Measurements from ENCODE around the gene KCNJ11. TPM values are rescaled to one million over a fixed set of nuclear protein-coding genes. Genes with fewer than 3 reads are reported as not detected.

KCNJ11 gene
- total RNA-seq, 2 experiments from 2014 or later, result 0.10 to 0.57 TPM

- Mint-ChIP-seq H3K9me3 (peaks cover 42% of the 10 kb centered on the region), H3K36me3 (peaks cover 59% of the 10 kb centered on the region), H3K27me3 (no peaks in the 10 kb centered on the region), H3K27ac (no peak overlapping the region), H3K4me3 (no peak overlapping the region), H3K4me1 (ENCODE audit: low read depth) (no peaks in the 10 kb centered on the region)
- DNase-seq, result no peak
- intact Hi-C loops (cut with micrococcal nuclease), result no loop called here
- CTCF ChIA-PET, result interaction anchor here (1.5 kb wide), 1 partner anchor 140 kb away, joined by 3 read pairs; no protein-coding TSS in a partner anchor
- POLR2A ChIA-PET, result no interaction called here
Measured at GRCh38 chr11:17369684-17370243, 18.7 kb downstream of the KCNJ11 start.

- no peak overlapping the region for H3K4me3 Mint-ChIP-seq
- intact Hi-C loops (cut with micrococcal nuclease), result no loop called here
- DNase-seq, result no peak
- H3K27ac Mint-ChIP-seq, result no peak overlapping the region
- H3K27me3 Mint-ChIP-seq, result no peaks in the 10 kb centered on the region
- peaks cover 56% of the 10 kb centered on the region for H3K36me3 Mint-ChIP-seq
- ChIA-PET CTCF (no interaction called here), POLR2A (no interaction called here)
- no peaks in the 10 kb centered on the region for H3K4me1 Mint-ChIP-seq (ENCODE audit: low read depth)
- peaks cover 42% of the 10 kb centered on the region for H3K9me3 Mint-ChIP-seq
Measured at GRCh38 chr11:17369094-17369493, 19.4 kb downstream of the KCNJ11 start.

GRCh38 chr11:17368551-17368950 is 19.9 kb downstream of the KCNJ11 start:
- Mint-ChIP-seq H3K9me3 (peaks cover 42% of the 10 kb centered on the region), H3K27ac (no peak overlapping the region), H3K36me3 (peaks cover 54% of the 10 kb centered on the region), H3K27me3 (no peaks in the 10 kb centered on the region), H3K4me1 (ENCODE audit: low read depth) (no peaks in the 10 kb centered on the region), H3K4me3 (no peak overlapping the region)
- ChIA-PET POLR2A (no interaction called here), CTCF (no interaction called here)
- intact Hi-C loops (cut with micrococcal nuclease), result no loop called here
- no peak for DNase-seq

- ChIA-PET CTCF (interaction anchor here (0.8 to 2.0 kb wide), 5 partner anchors 12 to 161 kb away, joined by 3 to 11 read pairs (median 3); no protein-coding TSS in a partner anchor), POLR2A (no interaction called here)
- no peak overlapping the region for H3K4me3 Mint-ChIP-seq
- DNase-seq, result no peak
- intact Hi-C loops (cut with micrococcal nuclease), result no loop called here
- no peak overlapping the region for H3K27ac Mint-ChIP-seq
- peaks cover 25% of the 10 kb centered on the region for H3K9me3 Mint-ChIP-seq
- no peaks in the 10 kb centered on the region for H3K27me3 Mint-ChIP-seq
- H3K4me1 Mint-ChIP-seq (ENCODE audit: low read depth), result no peaks in the 10 kb centered on the region
- H3K36me3 Mint-ChIP-seq, result peaks cover 34% of the 10 kb centered on the region
Measured at GRCh38 chr11:17366495-17366894, 22.0 kb downstream of the KCNJ11 start.

GRCh38 chr11:17354601-17354991 is 33.9 kb downstream of the KCNJ11 start:
- ChIA-PET CTCF (interaction anchor here (0.6 to 3.4 kb wide), 11 partner anchors 10 to 173 kb away, joined by 3 to 11 read pairs (median 5); partner anchors contain the start of gene KCNJ11), POLR2A (no interaction called here)
- Mint-ChIP-seq H3K27me3 (peaks cover 16% of the 10 kb centered on the region), H3K4me1 (ENCODE audit: low read depth) (peaks cover 33% of the 10 kb centered on the region), H3K27ac (no peak overlapping the region), H3K4me3 (peak overlapping the region; percentile 2), H3K9me3 (peaks cover 2% of the 10 kb centered on the region), H3K36me3 (peaks cover 5% of the 10 kb centered on the region)
- DNase-seq, result peak; percentile 70
- intact Hi-C loops (cut with micrococcal nuclease), result loop anchor here (1.0 to 10.0 kb wide), 5 partner anchors 77 to 660 kb away; partner anchors contain the start of genes C11orf58 and SERGEF

GRCh38 chr11:17353821-17354600 is 34.4 kb downstream of the KCNJ11 start:
- intact Hi-C loops (cut with micrococcal nuclease), result loop anchor here (1.0 to 10.0 kb wide), 6 partner anchors 77 to 661 kb away; partner anchors contain the start of genes C11orf58, RPS13 and SERGEF
- Mint-ChIP-seq H3K27ac (no peak overlapping the region), H3K9me3 (peaks cover under 1% of the 10 kb centered on the region), H3K36me3 (peaks cover 2% of the 10 kb centered on the region), H3K4me1 (ENCODE audit: low read depth) (peaks cover 33% of the 10 kb centered on the region), H3K27me3 (peaks cover 16% of the 10 kb centered on the region), H3K4me3 (peak overlapping the region; percentile 79)
- no peak for DNase-seq
- POLR2A ChIA-PET, result interaction anchor here (0.6 to 1.6 kb wide), 2 partner anchors 56 to 276 kb away, joined by 3 to 4 read pairs; partner anchors contain the start of gene RPS13
- CTCF ChIA-PET, result interaction anchor here (0.6 to 3.4 kb wide), 15 partner anchors 9 to 174 kb away, joined by 3 to 15 read pairs (median 5); partner anchors contain the start of gene KCNJ11

- Mint-ChIP-seq H3K4me3 (peak overlapping the region; percentile 79), H3K27ac (no peak overlapping the region), H3K9me3 (no peaks in the 10 kb centered on the region), H3K36me3 (no peaks in the 10 kb centered on the region), H3K4me1 (ENCODE audit: low read depth) (peaks cover 33% of the 10 kb centered on the region), H3K27me3 (peaks cover 16% of the 10 kb centered on the region)
- ChIA-PET POLR2A (interaction anchor here (0.6 to 1.6 kb wide), 2 partner anchors 55 to 276 kb away, joined by 3 to 4 read pairs; partner anchors contain the start of gene RPS13), CTCF (interaction anchor here (0.6 to 3.4 kb wide), 13 partner anchors 8 to 151 kb away, joined by 3 to 15 read pairs (median 5); partner anchors contain the start of gene KCNJ11)
- intact Hi-C loops (cut with micrococcal nuclease), result loop anchor here (1.0 to 10.0 kb wide), 3 partner anchors 276 to 662 kb away; partner anchors contain the start of genes C11orf58, RPS13 and SERGEF
- DNase-seq, result peak; percentile 72
Measured at GRCh38 chr11:17352950-17353820, 35.3 kb downstream of the KCNJ11 start.

GRCh38 chr11:17351510-17352176 is 36.8 kb downstream of the KCNJ11 start, which contains the start of gene NCR3LG1:
NCR3LG1 (plus strand) TSS chr11:17351800; CDS start chr11:17351970, 170 bp downstream.
- peak within 1 kb of the TSS; percentile 79 for H3K4me3 Mint-ChIP-seq
- ChIA-PET POLR2A (interaction anchor here (0.6 kb wide), 1 partner anchor 76 kb away, joined by 4 read pairs; no protein-coding TSS in a partner anchor), CTCF (interaction anchor here (2.1 to 2.5 kb wide), 2 partner anchors 7 to 122 kb away, joined by 5 to 15 read pairs; no protein-coding TSS in a partner anchor)
- DNase-seq, result peak; percentile 66
- H3K4me1 Mint-ChIP-seq (ENCODE audit: low read depth), result peaks cover 33% of the 10 kb centered on the region
- no peaks in the 10 kb centered on the region for H3K36me3 Mint-ChIP-seq
- H3K27me3 Mint-ChIP-seq, result peaks cover 16% of the 10 kb centered on the region
- H3K27ac Mint-ChIP-seq, result peak within 1 kb of the TSS; percentile 25
- no peaks in the 10 kb centered on the region for H3K9me3 Mint-ChIP-seq
- intact Hi-C loops (cut with micrococcal nuclease), result loop anchor here (1.0 to 10.0 kb wide), 5 partner anchors 53 to 663 kb away; partner anchors contain the start of genes C11orf58 and SERGEF

GRCh38 chr11:17351172-17351509 is 37.3 kb downstream of the KCNJ11 start:
- Mint-ChIP-seq H3K4me3 (peak overlapping the region; percentile 79), H3K27ac (peak overlapping the region; percentile 25), H3K9me3 (no peaks in the 10 kb centered on the region), H3K36me3 (no peaks in the 10 kb centered on the region), H3K4me1 (ENCODE audit: low read depth) (peaks cover 33% of the 10 kb centered on the region), H3K27me3 (peaks cover 16% of the 10 kb centered on the region)
- POLR2A ChIA-PET, result interaction anchor here (0.9 kb wide), 1 partner anchor 273 kb away, joined by 3 read pairs; no protein-coding TSS in a partner anchor
- CTCF ChIA-PET, result interaction anchor here (1.1 to 1.2 kb wide), 2 partner anchors 36 to 121 kb away, joined by 3 to 6 read pairs; no protein-coding TSS in a partner anchor
- DNase-seq, result no peak
- intact Hi-C loops (cut with micrococcal nuclease), result loop anchor here (1.0 to 10.0 kb wide), 5 partner anchors 53 to 664 kb away; partner anchors contain the start of genes C11orf58 and SERGEF

GRCh38 chr11:17350455-17351171 is 37.8 kb downstream of the KCNJ11 start:
- no peaks in the 10 kb centered on the region for H3K9me3 Mint-ChIP-seq
- no peaks in the 10 kb centered on the region for H3K36me3 Mint-ChIP-seq
- intact Hi-C loops (cut with micrococcal nuclease), result loop anchor here (1.0 to 10.0 kb wide), 5 partner anchors 52 to 664 kb away; partner anchors contain the start of genes C11orf58 and SERGEF
- H3K4me1 Mint-ChIP-seq (ENCODE audit: low read depth), result peaks cover 33% of the 10 kb centered on the region
- H3K27ac Mint-ChIP-seq, result peak overlapping the region; percentile 25
- ChIA-PET CTCF (interaction anchor here (0.6 to 1.2 kb wide), 3 partner anchors 36 to 204 kb away, joined by 3 to 6 read pairs (median 5); no protein-coding TSS in a partner anchor), POLR2A (interaction anchor here (0.9 kb wide), 1 partner anchor 273 kb away, joined by 3 read pairs; no protein-coding TSS in a partner anchor)
- peak overlapping the region; percentile 79 for H3K4me3 Mint-ChIP-seq
- H3K27me3 Mint-ChIP-seq, result peaks cover 16% of the 10 kb centered on the region
- DNase-seq, result no peak
